Hematopoietic multipotent progenitor cell treated with erythropoietin and hydrocortisone succinate and interleukin-3 and kit ligand, for 6 days (in vitro differentiated cells): Measurements from ENCODE around the gene FAM53C.
A peak's percentile ranks its signal among the peaks of the same experiment; 100 is the strongest.
"Not testable (repeated sequence)": the region's sequence is repeated elsewhere in the genome, so short reads cannot be mapped to it uniquely, and the experiment has no call there.

Experiments used
- DNase-seq: peaks from one replicate; pipeline ENCODE4 v3.0.0-alpha.2; 2015

Gene FAM53C

GRCh38 chr5:138337685-138338410, at the start of gene FAM53C:
Gene FAM53C, plus strand, starts transcription at chr5:138338266. Its CDS starts 3,070 bp downstream, at chr5:138341336.
- peak; percentile 95 for DNase-seq

- no peak for DNase-seq
Measured at GRCh38 chr5:138289296-138289695, 48.8 kb upstream of the FAM53C start.

- DNase-seq: no peak
Measured at GRCh38 chr5:138303372-138303771, 34.7 kb upstream of the FAM53C start.

- DNase-seq: peak; percentile 96
Measured at GRCh38 chr5:138305797-138306196, 32.3 kb upstream of the FAM53C start.

- no peak for DNase-seq
Measured at GRCh38 chr5:138315751-138316278, 22.3 kb upstream of the FAM53C start.

- DNase-seq: no peak
Measured at GRCh38 chr5:138316355-138316754, 21.7 kb upstream of the FAM53C start.

GRCh38 chr5:138318211-138318610, 19.9 kb upstream of the FAM53C start:
- DNase-seq: not testable (repeated sequence)

GRCh38 chr5:138330813-138331448, 7.1 kb upstream of the FAM53C start:
- peak; percentile 13 for DNase-seq

GRCh38 chr5:138331449-138332368, 6.4 kb upstream of the FAM53C start, which contains the start of gene CDC25C:
Gene CDC25C, minus strand, starts transcription at chr5:138331804. Its CDS starts 624 bp downstream, at chr5:138331180.
- peak; percentile 100 for DNase-seq

GRCh38 chr5:138334867-138335447, 3.1 kb upstream of the FAM53C start:
- no peak for DNase-seq

- DNase-seq: peak; percentile 88
Measured at GRCh38 chr5:138336952-138337684, 948 bp upstream of the FAM53C start.

GRCh38 chr5:138338411-138339090, 485 bp downstream of the FAM53C start:
- DNase-seq: no peak

GRCh38 chr5:138339091-138339456, 1.0 kb downstream of the FAM53C start:
- DNase-seq: peak; percentile 37

GRCh38 chr5:138339464-138339863, 1.4 kb downstream of the FAM53C start:
- DNase-seq: peak; percentile 41

GRCh38 chr5:138340008-138340407, 1.9 kb downstream of the FAM53C start:
- DNase-seq: no peak

GRCh38 chr5:138344887-138345622, 7.0 kb downstream of the FAM53C start:
- no peak for DNase-seq

GRCh38 chr5:138346889-138347288, 8.8 kb downstream of the FAM53C start:
- no peak for DNase-seq

GRCh38 chr5:138349852-138350562, 11.9 kb downstream of the FAM53C start:
- no peak for DNase-seq

- no peak for DNase-seq
Measured at GRCh38 chr5:138350563-138350890, 12.5 kb downstream of the FAM53C start.

GRCh38 chr5:138351056-138351455, 13.0 kb downstream of the FAM53C start:
- no peak for DNase-seq
